Endothelial cell (in vitro differentiated cells): ENCODE data around the gene TMEM35A. TPM values are rescaled to one million over a fixed set of nuclear protein-coding genes. Genes with fewer than 3 reads are reported as not detected.
A peak's percentile ranks its signal among the peaks of the same experiment; 100 is the strongest.

ENCODE experiments used
- DNase-seq: peaks from one replicate; pipeline ENCODE4 v3.0.0; 2021; ENCODE audit warnings: low spot score
- H3K27ac Mint-ChIP-seq: one replicate; pipeline ENCODE4 v1.8.0; 2021; ENCODE audit warnings: mixed read lengths, inconsistent platforms; ENCODE audit not compliant: unreplicated experiment
- H3K27me3 Mint-ChIP-seq: one replicate; pipeline ENCODE4 v1.8.0; 2021; ENCODE audit warnings: mild to moderate bottlenecking, moderate library complexity, mixed read lengths, inconsistent platforms; ENCODE audit not compliant: unreplicated experiment
- H3K36me3 Mint-ChIP-seq: one replicate; pipeline ENCODE4 v1.8.0; 2021; ENCODE audit warnings: mild to moderate bottlenecking, low read depth, mixed read lengths, inconsistent platforms; ENCODE audit not compliant: unreplicated experiment
- H3K4me1 Mint-ChIP-seq: one replicate; pipeline ENCODE4 v1.8.0; 2021; ENCODE audit warnings: mild to moderate bottlenecking, mixed read lengths, inconsistent platforms; ENCODE audit not compliant: unreplicated experiment
- H3K4me3 Mint-ChIP-seq: one replicate; pipeline ENCODE4 v1.8.0; 2021; ENCODE audit warnings: mild to moderate bottlenecking, mixed read lengths, inconsistent platforms; ENCODE audit not compliant: unreplicated experiment
- H3K9me3 Mint-ChIP-seq: one replicate; pipeline ENCODE4 v1.8.0; 2021; ENCODE audit warnings: mixed read lengths, inconsistent platforms; ENCODE audit not compliant: unreplicated experiment
- CTCF ChIP-seq: fragments of 200-600 bp; sonication (generic); IDR thresholded peaks from one replicate; pipeline ENCODE4 v1.5.0; 2021; ENCODE audit warnings: antibody characterized with exemption; ENCODE audit not compliant: unreplicated experiment
- total RNA-seq: library from RNA; stranded (reverse); fragmentation: NEBNext Ultra II Directional; extraction: Animal tissue kit (Norgen Biotek cat#: 25700); gene quantifications from one replicate; pipeline ENCODE4 v1.2.1, GENCODE V29; 2021; ENCODE audit not compliant: unreplicated experiment

Gene TMEM35A
- total RNA-seq, 1 donor from 2014 or later, result 2.6 TPM

GRCh38 chrX:101079736-101080270 is 1.1 kb downstream of the TMEM35A start:
- Mint-ChIP-seq H3K4me1 (peaks cover 8% of the 10 kb centered on the region), H3K27me3 (no peaks in the 10 kb centered on the region), H3K27ac (no peak overlapping the region), H3K4me3 (peak overlapping the region; percentile 83), H3K36me3 (no peaks in the 10 kb centered on the region), H3K9me3 (no peaks in the 10 kb centered on the region)
- no peak for TF ChIP-seq CTCF
- no peak for DNase-seq

DNA sequence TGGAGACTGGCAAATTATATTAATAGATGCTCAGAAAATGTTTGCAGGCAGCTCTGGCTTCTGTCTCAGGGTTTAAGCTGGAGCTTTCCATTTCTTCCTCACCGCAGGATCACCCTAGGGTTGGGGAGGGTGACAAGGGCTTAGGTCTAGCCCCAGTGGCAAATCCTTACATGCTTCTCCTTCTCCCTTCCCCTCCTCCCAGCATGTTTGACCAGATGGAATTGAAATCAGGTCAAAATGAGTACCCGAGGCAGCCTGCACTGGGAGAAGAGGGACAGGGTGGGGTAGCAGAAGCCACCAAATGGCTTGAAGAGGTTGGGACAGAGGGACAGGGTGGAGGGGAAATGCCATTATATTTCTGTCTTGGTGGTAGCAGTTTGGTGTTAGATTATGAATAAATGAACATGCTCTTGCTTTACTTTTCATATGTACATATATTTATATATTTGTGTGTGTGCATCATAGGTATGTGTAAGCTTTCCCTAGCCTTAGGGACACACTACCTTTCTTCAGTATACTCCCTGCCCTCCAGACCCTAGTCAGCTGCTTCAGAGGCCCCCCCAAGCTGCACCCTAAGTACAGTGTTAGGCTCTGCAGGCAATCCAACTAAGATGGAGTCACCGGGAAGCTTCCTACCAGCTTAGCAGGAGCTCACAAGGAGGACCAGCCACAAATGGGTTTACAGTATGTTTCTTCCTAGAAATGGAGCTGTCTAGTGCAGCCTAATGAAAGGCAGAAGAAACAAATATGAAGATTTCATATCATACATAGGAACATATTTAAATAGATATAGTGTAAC is 1.8 kb downstream of the TMEM35A start:
- H3K4me3 Mint-ChIP-seq, result no peak overlapping the region
- H3K36me3 Mint-ChIP-seq, result no peaks in the 10 kb centered on the region
- no peaks in the 10 kb centered on the region for H3K27me3 Mint-ChIP-seq
- H3K27ac Mint-ChIP-seq, result no peak overlapping the region
- peaks cover 8% of the 10 kb centered on the region for H3K4me1 Mint-ChIP-seq
- H3K9me3 Mint-ChIP-seq, result no peaks in the 10 kb centered on the region
- no peak for DNase-seq
- no peak for TF ChIP-seq CTCF

GRCh38 chrX:101081231-101081630 is 2.6 kb downstream of the TMEM35A start:
- no peak overlapping the region for H3K27ac Mint-ChIP-seq
- no peaks in the 10 kb centered on the region for H3K27me3 Mint-ChIP-seq
- H3K4me1 Mint-ChIP-seq, result peaks cover 8% of the 10 kb centered on the region
- H3K9me3 Mint-ChIP-seq, result no peaks in the 10 kb centered on the region
- no peaks in the 10 kb centered on the region for H3K36me3 Mint-ChIP-seq
- no peak for DNase-seq
- no peak for TF ChIP-seq CTCF
- no peak overlapping the region for H3K4me3 Mint-ChIP-seq

- no peak for TF ChIP-seq CTCF
- no peak for DNase-seq
- peaks cover 5% of the 10 kb centered on the region for H3K4me1 Mint-ChIP-seq
- H3K4me3 Mint-ChIP-seq, result no peak overlapping the region
- peaks cover 2% of the 10 kb centered on the region for H3K27me3 Mint-ChIP-seq
- no peaks in the 10 kb centered on the region for H3K36me3 Mint-ChIP-seq
- H3K27ac Mint-ChIP-seq, result no peak overlapping the region
- H3K9me3 Mint-ChIP-seq, result no peaks in the 10 kb centered on the region
Measured at GRCh38 chrX:101091817-101092216, 13.1 kb downstream of the TMEM35A start.
